G401.6 (cell line): ENCODE results near the gene CYB561.
"Not testable (repeated sequence)": the region's sequence is repeated elsewhere in the genome, so short reads cannot be mapped to it uniquely, and the experiment has no call there.

Experiments
- FAIRE-seq: peaks from 2 replicates; lab custom pipeline; 2012; peaks lifted over from hg19 to GRCh38; lab: Jason Lieb, UNC

Gene CYB561

DNA sequence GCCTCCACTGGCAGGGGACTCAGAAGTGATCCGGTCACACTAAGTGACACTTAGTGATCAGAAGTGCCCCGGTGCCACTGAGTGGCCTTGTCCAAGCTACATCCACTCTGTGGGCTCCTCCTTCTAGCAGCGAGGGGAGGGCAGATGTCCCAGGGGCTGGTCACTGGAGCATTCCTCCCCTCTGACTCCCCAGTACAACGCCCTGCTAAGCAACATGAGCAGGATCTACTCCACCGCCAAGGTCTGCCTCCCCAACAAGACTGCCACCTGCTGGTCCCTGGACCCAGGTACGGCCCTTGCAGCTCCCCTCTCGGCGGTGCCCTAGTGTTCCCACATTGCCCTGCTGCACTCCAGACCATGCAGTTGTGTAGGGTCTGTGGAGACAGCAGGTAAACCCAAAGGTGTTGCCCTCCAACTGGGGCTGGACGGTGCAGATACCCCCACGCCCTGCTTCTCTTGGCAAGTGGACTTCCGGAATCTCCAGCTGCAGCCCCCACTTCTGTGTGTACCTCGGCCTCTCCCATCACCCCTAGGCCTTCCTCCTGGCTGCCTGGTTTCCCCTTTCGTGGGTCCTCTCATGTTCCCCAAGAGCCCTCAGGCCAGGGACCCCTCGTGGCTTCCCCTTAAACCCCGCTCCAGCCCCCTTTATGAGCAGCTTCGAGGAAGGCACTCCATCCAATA is 32.8 kb upstream of the CYB561 start:
- peak; percentile 17 for FAIRE-seq

DNA sequence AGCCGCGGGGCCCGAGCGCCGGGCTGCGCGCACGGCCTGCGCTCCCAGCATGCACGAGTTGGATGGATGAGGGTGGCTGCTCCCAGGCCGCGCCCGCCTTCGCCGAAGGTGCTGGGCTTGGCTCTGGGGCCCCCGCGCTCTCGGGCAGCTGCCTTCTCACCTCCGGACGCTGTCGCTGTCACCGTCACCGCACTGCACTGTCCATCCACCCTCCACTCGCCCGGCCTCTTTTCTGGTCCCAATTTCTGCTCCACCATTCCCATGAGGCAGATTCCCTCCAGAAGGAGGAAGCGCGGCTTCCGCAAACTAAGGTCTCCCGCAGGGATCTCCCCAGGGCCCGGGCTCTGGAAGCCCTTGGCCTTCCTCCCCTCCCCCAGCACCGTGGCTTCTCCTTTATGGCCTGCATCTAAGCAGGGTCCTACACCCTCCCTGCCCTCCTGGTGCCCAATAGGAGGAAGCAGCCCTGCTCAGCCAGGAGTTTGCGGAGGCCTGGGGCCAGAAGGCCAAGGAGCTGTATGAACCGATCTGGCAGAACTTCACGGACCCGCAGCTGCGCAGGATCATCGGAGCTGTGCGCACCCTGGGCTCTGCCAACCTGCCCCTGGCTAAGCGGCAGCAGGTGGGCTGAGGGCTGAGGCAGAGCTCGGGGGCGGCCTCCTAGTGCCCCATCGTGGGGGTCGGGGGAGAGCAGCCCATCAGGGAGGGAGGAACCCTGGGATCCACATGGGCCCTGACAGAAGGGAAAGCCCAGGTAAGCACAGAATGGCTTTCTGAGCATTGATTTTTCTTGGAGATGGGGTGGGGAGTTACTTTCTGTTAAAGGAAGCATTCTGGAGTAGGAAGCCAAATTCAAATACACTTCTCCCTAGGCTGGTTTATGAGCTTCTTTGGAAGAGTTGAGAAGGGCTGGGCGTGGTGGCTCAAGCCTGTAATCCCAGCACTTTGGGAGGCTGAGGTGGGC is 31.7 kb upstream of the CYB561 start:
- no peak for FAIRE-seq

GRCh38 chr17:63476854-63477479 is 30.9 kb upstream of the CYB561 start, which contains the start of gene ACE:
Gene ACE (plus strand): TSS chr17:63477061. CDS start chr17:63477095, 34 bp downstream.
- no peak for FAIRE-seq

GRCh38 chr17:63476459-63476853 is 30.4 kb upstream of the CYB561 start:
- FAIRE-seq: no peak

DNA sequence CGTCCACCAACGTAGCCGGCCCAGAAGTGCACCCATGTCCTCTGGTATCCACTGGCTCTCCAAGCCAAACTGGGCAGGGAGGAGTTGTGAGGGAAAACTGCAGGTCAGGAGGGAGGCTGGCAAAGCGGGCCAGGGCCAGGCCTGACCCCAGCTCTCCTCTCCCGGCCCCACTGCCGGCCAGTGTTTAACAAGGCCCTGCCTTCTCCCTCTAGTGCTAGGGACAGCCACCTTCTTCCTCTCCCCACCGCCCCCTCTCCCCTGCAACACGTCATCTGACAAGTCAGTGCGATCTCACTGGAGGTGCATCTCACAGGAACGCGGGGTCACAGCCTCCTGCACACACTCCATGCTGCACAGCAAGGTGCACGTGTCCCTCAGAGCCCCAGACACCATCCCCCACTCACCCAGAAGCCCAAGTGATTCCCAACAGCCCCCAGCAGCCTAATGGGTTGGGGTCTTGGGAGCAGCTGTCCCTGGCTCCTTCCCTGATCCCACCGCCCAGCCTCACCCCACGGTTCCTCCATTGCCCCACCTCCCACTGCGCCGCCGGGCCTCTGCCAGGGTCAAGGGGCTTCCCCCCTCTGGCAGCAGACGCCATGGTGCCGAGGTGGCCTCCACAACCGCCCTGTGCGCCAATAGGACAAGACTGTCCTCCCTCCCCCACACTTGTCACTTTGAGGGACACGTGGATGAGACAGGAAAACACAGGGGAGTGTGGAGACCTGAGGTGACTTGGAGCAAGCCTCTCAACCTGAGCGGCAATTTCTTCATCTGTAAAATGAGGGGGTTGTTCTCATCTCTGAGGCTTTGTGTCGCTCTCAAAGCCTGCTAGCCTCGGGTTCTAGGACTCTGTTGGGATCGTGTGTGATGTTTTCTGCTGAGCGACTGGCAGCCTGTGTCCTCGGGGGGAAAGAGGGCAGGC is 29.6 kb upstream of the CYB561 start:
- no peak for FAIRE-seq

- no peak for FAIRE-seq
Measured at GRCh38 chr17:63474586-63475460, 28.7 kb upstream of the CYB561 start.

DNA sequence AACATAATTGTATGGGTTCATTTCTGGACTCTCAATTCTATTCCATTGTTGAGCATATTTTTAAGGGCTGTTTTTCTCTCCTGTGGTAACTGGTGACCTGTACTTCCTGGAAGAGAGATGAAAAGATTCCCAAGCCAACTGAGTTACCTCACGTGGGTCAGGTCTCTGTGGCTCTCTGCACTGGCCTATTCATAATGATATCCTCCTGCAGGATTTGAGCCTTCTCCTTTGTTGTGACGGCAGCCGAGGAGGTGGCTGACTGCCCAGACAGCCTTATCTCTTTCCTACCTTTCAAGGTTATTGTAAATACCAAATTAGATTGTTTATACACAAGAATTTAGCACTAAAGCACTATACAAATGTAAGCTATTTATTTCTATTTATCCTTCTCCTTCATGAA is 28.1 kb upstream of the CYB561 start:
- no peak for FAIRE-seq

DNA sequence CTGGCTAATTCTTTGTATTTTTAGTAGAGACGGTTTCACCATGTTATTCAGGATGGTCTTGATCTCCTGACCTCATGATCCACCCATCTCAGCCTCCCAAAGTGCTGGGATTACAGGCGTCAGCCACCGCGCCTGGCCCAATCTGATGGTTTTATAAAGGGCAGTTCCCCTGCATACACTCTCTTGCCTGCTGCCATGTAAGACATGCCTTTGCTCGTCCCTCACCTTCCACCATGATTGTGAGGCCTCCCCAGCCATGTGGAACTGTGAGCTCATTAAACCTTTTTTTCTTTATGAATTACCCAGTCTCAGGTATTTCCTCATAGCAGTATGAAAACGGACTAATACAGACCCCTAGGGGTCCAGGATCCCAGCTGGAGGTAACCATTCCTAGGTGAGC is 22.0 kb upstream of the CYB561 start:
- not testable (repeated sequence) for FAIRE-seq

- no peak for FAIRE-seq
Measured at GRCh38 chr17:63464691-63465236, 18.7 kb upstream of the CYB561 start.

DNA sequence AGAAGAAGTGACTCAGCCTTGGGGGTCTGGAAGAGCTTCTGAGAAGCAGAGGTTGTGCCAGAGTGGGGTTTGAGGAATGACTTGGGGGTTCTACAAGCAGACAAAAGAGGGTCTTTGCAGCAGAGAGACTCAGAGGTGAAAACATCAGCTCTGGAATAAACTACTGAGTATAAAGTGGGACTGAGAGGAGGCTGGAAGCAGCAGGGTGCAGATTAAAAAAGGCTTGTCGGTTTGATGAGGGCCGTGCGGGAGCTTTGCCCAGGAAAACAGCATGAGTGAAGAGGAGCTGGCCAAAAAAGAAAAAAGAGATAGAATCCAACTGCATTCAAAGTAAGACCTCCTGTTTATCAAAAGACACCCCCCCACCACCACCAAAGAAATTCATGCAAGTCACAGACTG is 17.7 kb upstream of the CYB561 start:
- no peak for FAIRE-seq

DNA sequence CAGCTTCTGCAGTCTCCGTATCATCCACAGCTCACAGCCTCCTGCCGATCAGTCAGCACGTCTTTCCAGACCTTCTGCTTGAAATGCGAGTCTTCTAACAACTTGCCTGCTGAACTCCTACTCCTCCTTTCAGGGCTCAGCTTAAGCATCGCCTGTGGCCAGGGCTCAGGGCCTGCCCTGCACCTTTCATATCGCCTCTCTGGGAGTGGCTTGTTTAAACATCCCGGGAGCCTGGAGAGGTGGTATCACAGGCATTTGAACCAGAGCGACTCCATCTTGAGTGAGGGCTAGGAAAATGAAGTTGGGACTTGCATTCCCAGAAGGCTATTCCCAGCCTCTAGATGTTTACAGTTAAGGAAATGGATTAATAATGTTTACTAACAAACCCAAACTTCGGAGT is 13.9 kb upstream of the CYB561 start:
- no peak for FAIRE-seq

DNA sequence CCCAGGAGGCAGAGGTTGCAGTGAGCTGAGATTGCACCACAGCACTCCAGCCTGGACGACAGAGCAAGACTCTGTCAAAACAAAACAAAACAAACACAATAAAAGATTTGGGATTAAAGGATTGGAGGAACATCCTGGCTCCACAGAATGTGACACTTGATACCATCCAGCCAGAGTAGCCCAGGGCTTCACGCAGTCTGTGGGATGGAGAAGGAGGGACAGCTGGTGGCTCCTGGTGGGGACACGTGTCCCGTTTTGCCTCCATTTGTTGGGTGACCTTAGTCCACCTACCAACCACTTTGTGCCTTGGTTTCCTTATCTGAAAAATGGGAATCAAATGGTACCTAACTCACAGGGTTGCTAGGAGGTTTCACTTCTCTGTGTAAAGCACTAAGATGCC is 12.4 kb upstream of the CYB561 start:
- no peak for FAIRE-seq

GRCh38 chr17:63455417-63455816 is 9.3 kb upstream of the CYB561 start:
- FAIRE-seq: no peak

DNA sequence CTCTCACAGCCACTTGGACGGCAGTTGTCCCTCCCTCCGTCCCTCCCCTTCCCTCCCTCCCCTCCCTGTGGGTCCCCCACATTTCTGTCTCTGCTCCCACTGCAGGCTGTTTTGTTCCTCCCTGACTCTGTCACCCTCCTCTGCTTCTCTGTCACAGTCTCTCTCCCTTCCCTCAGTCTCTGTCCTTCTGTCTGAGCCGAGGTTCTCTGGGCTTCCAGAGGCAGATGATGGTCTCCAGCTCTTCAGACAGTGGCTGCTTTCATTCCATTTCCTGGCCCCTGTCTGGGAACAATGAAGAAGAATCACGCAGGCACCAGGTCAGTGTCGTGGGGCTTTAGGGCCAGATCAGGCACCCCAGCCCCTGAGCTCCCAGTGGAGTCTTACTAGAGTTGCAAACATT is 8.8 kb upstream of the CYB561 start:
- no peak for FAIRE-seq

DNA sequence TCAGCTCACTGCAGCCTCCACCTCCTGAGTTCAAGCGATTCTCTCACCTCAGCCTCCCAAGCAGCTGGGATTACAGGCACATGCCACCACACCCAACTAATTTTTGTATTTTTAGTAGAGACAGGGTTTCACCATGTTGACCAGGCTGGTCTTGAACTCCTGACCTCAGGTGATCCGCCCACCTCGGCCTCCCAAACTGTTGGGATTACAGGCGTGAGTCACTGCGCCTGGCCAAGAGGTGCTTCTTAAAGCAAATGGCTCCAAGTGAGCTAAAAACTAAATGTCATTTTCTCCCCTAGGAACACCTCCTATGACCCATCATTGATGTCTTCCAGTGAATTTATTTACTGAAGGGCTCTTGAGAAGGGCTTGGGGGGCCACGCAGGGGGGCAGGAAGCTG is 8.3 kb upstream of the CYB561 start:
- FAIRE-seq: not testable (repeated sequence)

DNA sequence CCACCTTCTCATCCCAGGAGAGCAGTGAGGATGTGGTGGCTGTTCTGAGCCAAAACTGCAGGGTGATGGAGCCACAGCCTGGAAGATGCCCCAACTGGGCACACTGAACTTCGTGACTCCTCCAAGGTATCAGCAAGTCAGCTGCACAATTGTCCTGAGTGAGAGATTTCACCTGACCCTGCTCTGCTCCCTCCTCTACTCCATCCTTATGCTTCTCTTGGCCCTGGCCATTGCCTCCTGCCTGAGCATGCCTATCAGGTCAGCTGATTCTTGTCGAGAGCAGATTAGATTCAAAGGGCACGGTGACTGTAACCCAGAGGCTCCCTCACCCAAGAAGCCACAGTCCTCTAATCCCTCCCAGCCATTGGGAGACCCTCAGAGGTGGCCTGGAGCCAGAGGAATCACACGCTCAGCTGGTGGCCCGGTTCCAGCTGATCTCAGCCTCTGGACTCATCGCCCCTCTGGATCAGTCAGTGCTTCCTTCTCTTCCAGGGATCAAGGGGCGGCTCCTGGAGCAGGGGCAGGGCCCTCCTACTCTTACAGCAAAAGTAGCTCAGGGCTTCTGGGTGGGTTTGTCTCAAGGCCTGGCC is 7.0 kb upstream of the CYB561 start:
- FAIRE-seq: no peak

DNA sequence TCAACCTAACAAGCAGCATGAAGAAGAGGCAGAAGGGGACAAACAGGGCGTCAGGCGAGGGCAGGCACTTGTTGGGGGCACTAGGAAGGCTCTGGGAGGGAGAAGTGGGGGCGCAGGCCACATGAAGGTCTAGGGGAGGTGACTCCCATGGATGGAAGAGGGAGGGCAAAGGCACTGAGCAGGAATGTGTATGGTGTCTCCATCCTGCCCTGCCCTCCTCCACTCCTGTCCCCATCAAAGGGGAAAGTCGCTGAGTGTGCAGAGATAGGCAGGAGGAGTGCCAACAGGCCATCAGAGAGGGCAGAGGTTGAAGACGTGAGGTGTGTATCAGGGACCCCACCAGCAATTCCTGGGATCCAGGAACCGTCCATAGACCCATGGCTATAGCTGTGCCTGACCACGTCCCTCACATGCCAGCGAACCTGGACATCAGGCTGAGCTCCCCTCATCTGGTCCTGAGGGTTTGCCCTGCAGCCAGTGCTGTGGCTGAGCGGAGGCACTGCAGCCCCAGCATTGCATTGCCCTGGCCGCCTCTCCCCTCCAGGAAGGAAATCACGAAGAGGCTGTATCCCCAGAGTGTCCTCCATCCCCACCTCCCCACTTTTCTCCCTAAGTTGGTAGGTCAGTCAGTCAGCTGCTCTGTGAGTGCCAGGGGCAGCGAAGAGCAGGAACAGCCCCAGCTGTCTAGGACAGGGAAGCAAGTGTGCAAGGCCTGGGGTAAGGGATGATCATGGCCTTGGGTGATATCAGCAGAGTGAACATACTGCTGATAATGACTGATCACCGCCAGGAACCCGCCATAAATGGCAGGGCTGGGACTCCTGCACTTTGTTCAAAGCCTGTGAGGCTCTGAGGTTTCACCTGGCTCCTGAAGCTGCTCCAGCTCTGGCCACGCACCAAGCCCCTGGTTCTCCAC is 6.2 kb upstream of the CYB561 start:
- no peak for FAIRE-seq

GRCh38 chr17:63451150-63451549 is 5.0 kb upstream of the CYB561 start:
- no peak for FAIRE-seq

- no peak for FAIRE-seq
Measured at GRCh38 chr17:63450551-63450950, 4.4 kb upstream of the CYB561 start.
